CD14-positive monocyte (primary cell): ENCODE results near the gene PTRHD1. TPM values are rescaled to one million over a fixed set of nuclear protein-coding genes. Genes with fewer than 3 reads are reported as not detected.

ENCODE experiments used
- DNase-seq, 3 donors: peaks; one replicate each; pipeline ENCODE4 v3.0.0-alpha.2; 2011 to 2022
- H2AFZ ChIP-seq: 2 replicates; pipeline ENCODE4 v1.6.0; 2012; ENCODE audit warnings: mild to moderate bottlenecking, low read depth, low read length, inconsistent platforms; ENCODE audit not compliant: insufficient read depth, poor library complexity, severe bottlenecking
- H3K27ac ChIP-seq, 2 donors: 1 replicate in 1 of 2; 2 replicates in 1 of 2; pipeline ENCODE4 v1.5.1; 2012 to 2013; ENCODE audit warnings: low read length in 2 of 2, control low read depth in 1 of 2, inconsistent platforms in 1 of 2, low read depth in 1 of 2, mild to moderate bottlenecking in 1 of 2
- H3K27me3 ChIP-seq, 2 donors: one replicate each; pipeline versions ENCODE4 v1.6.0 to v1.6.1; 2011 to 2013; ENCODE audit warnings: low read length in 2 of 2; ENCODE audit not compliant: control insufficient read depth in 2 of 2, insufficient read depth in 2 of 2
- H3K36me3 ChIP-seq, 2 donors: replicated peaks in 1 of 2; 1 replicate in 1 of 2; 2 replicates in 1 of 2; pipeline versions ENCODE4 v1.5.1 to v1.6.1; 2012 to 2013; ENCODE audit warnings: low read length in 2 of 2, control low read depth in 1 of 2, inconsistent platforms in 1 of 2, mild to moderate bottlenecking in 1 of 2; ENCODE audit not compliant: insufficient read depth in 2 of 2, control insufficient read depth in 1 of 2
- H3K4me1 ChIP-seq, 2 donors: 1 replicate in 1 of 2; 2 replicates in 1 of 2; pipeline versions ENCODE4 v1.5.1 to v1.6.1; 2012 to 2013; ENCODE audit warnings: low read length in 2 of 2, control low read depth in 1 of 2, inconsistent platforms in 1 of 2, mild to moderate bottlenecking in 1 of 2, moderate library complexity in 1 of 2; ENCODE audit not compliant: insufficient read depth in 2 of 2, control insufficient read depth in 1 of 2
- H3K4me2 ChIP-seq: replicated peaks from 2 replicates; pipeline ENCODE3; 2012; ENCODE audit warnings: low read length, moderate library complexity, mild to moderate bottlenecking; ENCODE audit not compliant: poor library complexity, severe bottlenecking; ENCODE audit errors: extremely low read depth
- H3K4me3 ChIP-seq, 3 experiments: fragments of 200-600 bp in 1 of 3; sonication (generic) in 1 of 3; replicated peaks in 1 of 3; 1 replicate in 2 of 3; 2 replicates in 1 of 3; pipeline ENCODE4 v1.5.1; 2011 to 2013; ENCODE audit warnings: low read length in 3 of 3, mild to moderate bottlenecking in 3 of 3, control low read depth in 2 of 3, low read depth in 2 of 3, inconsistent platforms in 1 of 3, moderate library complexity in 1 of 3
- H3K79me2 ChIP-seq: 2 replicates; pipeline ENCODE4 v1.6.0; 2012; ENCODE audit warnings: mild to moderate bottlenecking, control low read depth, inconsistent platforms, low read length, moderate library complexity; ENCODE audit not compliant: insufficient read depth
- H3K9ac ChIP-seq: 2 replicates; pipeline ENCODE4 v1.6.0; 2017; ENCODE audit warnings: low read length, mild to moderate bottlenecking; ENCODE audit not compliant: insufficient read depth, poor library complexity, severe bottlenecking
- H3K9me3 ChIP-seq, 2 donors: replicated peaks in 1 of 2; 1 replicate in 1 of 2; 2 replicates in 1 of 2; pipeline versions ENCODE4 v1.5.1 to v1.6.1; 2012 to 2013; ENCODE audit warnings: low read length in 2 of 2, control low read depth in 1 of 2; ENCODE audit not compliant: control insufficient read depth in 1 of 2, insufficient read depth in 1 of 2
- H4K20me1 ChIP-seq: 2 replicates; pipeline ENCODE4 v1.6.0; 2012; ENCODE audit warnings: mild to moderate bottlenecking, low read length, control low read depth, moderate library complexity; ENCODE audit not compliant: insufficient read depth
- H3K27ac Mint-ChIP-seq, 7 donors: one replicate each; pipeline ENCODE4 v1.8.0; 2020; ENCODE audit warnings: mild to moderate bottlenecking in 7 of 7, mixed read lengths in 7 of 7, moderate library complexity in 6 of 7, inconsistent platforms in 2 of 7
- H3K27me3 Mint-ChIP-seq, 3 donors: one replicate each; pipeline ENCODE4 v1.8.0; 2021 to 2022; ENCODE audit warnings: low read depth in 3 of 3, mild to moderate bottlenecking in 3 of 3, mixed read lengths in 3 of 3, moderate library complexity in 3 of 3, inconsistent platforms in 1 of 3
- H3K36me3 Mint-ChIP-seq, 2 donors: one replicate each; pipeline ENCODE4 v1.8.0; 2020; ENCODE audit warnings: mixed read lengths in 2 of 2, inconsistent platforms in 1 of 2, mild to moderate bottlenecking in 1 of 2
- H3K4me1 Mint-ChIP-seq: one replicate; pipeline ENCODE4 v1.8.0; 2020; ENCODE audit warnings: mild to moderate bottlenecking, mixed read lengths
- H3K4me3 Mint-ChIP-seq, 2 donors: one replicate each; pipeline ENCODE4 v1.8.0; 2020; ENCODE audit warnings: mild to moderate bottlenecking in 2 of 2, mixed read lengths in 2 of 2, moderate library complexity in 1 of 2
- H3K9me3 Mint-ChIP-seq, 7 donors: one replicate each; pipeline ENCODE4 v1.8.0; 2020 to 2022; ENCODE audit warnings: mixed read lengths in 7 of 7, mild to moderate bottlenecking in 6 of 7, moderate library complexity in 6 of 7, inconsistent platforms in 2 of 7
- CTCF ChIP-seq: fragments of 200-600 bp; IDR thresholded peaks from one replicate; pipeline ENCODE4 v1.8.0; 2022; ENCODE audit warnings: antibody characterized with exemption, mild to moderate bottlenecking
- WGBS: methylation state at CpG from one replicate; pipeline ENCODE4 v1.1.5; 2013; ENCODE audit warnings: missing lambda C conversion rate; ENCODE audit not compliant: insufficient coverage; 5-methylcytosine and 5-hydroxymethylcytosine counted together
- intact Hi-C, 2 donors: fragments of 100-400 bp; cut with micrococcal nuclease; formaldehyde crosslinking; loops; one replicate each; pipeline versions ENCODE4 v1.15.0 to v1.15.1; 2023
- polyA plus RNA-seq, 3 donors: library from polyadenylated mRNA; depleted of rRNA in 1 of 3; unstranded in 2 of 3; stranded (reverse) in 1 of 3; fragments of 300-500 nt in 2 of 3; fragments of >200 nt in 1 of 3; fragmentation: Illumina TruSeq in 2 of 3; gene quantifications; 1 replicate in 2 of 3; 2 replicates in 1 of 3; pipeline ENCODE4 v1.2.3, GENCODE V29; 2012 to 2021

PTRHD1 gene
- polyA plus RNA-seq, 3 donors, result 20.3 to 86.2 (median 78.6) TPM

DNA sequence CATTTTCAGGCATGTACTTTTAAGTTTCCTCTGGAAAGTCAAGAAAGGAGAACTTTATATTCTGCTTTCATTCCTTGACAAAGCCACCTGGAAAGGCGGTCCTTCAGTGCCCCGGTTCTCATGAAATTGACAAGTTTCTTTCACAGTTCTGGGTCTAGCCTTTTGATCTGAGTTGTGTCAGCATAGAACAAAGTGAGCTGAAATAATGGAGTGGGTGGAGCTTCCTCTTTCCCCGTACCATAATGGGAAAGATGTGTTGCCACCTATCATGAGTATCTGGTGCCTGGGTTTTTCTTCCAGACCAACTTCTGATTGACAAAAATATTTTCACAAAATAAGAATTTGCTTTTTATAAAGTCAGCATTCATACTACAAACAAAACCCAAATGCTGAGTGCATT, 49.3 kb downstream of the PTRHD1 start:
- intact Hi-C loops, result no loop called here
- H3K36me3 Mint-ChIP-seq, result peaks cover 58 to 73% of the 10 kb centered on the region in 2 donors
- H3K4me3 ChIP-seq, result no peak overlapping the region
- H3K27me3 Mint-ChIP-seq, result peaks cover 0 to 1% (median 0%) of the 10 kb centered on the region in 3 donors
- H3K4me1 Mint-ChIP-seq, result no peaks in the 10 kb centered on the region
- H3K27ac ChIP-seq, result no peak overlapping the region
- H3K36me3 ChIP-seq, result peaks cover 46 to 88% of the 10 kb centered on the region in 2 donors
- no peaks in the 10 kb centered on the region for H3K9me3 ChIP-seq
- no peaks in the 10 kb centered on the region for H3K4me1 ChIP-seq
- no peak for TF ChIP-seq CTCF
- H2AFZ ChIP-seq, result no peak overlapping the region
- DNase-seq, result no peak
- H3K9ac ChIP-seq, result no peak overlapping the region
- peaks cover 8% of the 10 kb centered on the region for H4K20me1 ChIP-seq
- H3K9me3 Mint-ChIP-seq, result no peaks in the 10 kb centered on the region
- H3K27me3 ChIP-seq, result no peaks in the 10 kb centered on the region
- no peaks in the 10 kb centered on the region for H3K79me2 ChIP-seq
- H3K27ac Mint-ChIP-seq, result no peak overlapping the region
- H3K4me2 ChIP-seq, result no peak overlapping the region
- 100% methylated on average over 1 of the region's 3 CpGs for WGBS
- no peak overlapping the region for H3K4me3 Mint-ChIP-seq

GRCh38 chr2:24742730-24743129, 50.5 kb downstream of the PTRHD1 start:
- no CpG with 5 or more reads among the region's 1 CpG for WGBS
- no peak overlapping the region for H3K27ac ChIP-seq
- no peak overlapping the region for H3K4me2 ChIP-seq
- peaks cover 8% of the 10 kb centered on the region for H4K20me1 ChIP-seq
- H3K4me1 ChIP-seq, result no peaks in the 10 kb centered on the region
- Mint-ChIP-seq H3K36me3 (peaks cover 57 to 65% of the 10 kb centered on the region in 2 donors), H3K4me1 (no peaks in the 10 kb centered on the region), H3K4me3 (no peak overlapping the region), H3K27me3 (peaks cover 0 to 1% (median 0%) of the 10 kb centered on the region in 3 donors), H3K9me3 (no peaks in the 10 kb centered on the region), H3K27ac (no peak overlapping the region)
- peaks cover 48 to 84% of the 10 kb centered on the region in 2 donors for H3K36me3 ChIP-seq
- H3K9ac ChIP-seq, result no peak overlapping the region
- no peaks in the 10 kb centered on the region for H3K9me3 ChIP-seq
- H3K27me3 ChIP-seq, result no peaks in the 10 kb centered on the region
- no peak overlapping the region for H2AFZ ChIP-seq
- no peak for DNase-seq
- H3K79me2 ChIP-seq, result no peaks in the 10 kb centered on the region
- TF ChIP-seq CTCF, result no peak
- no peak overlapping the region for H3K4me3 ChIP-seq
- intact Hi-C loops, result no loop called here
